SK-N-DZ (cell line): Measurements from ENCODE around the gene ZBTB17.
A peak's percentile ranks its signal among the peaks of the same experiment; 100 is the strongest.
"Not testable (repeated sequence)": the region's sequence is repeated elsewhere in the genome, so short reads cannot be mapped to it uniquely, and the experiment has no call there.

Experiments
- DNase-seq: peaks from one replicate; pipeline ENCODE4 v3.0.0-alpha.2; 2015; ENCODE audit warnings: low spot score

Gene ZBTB17

GRCh38 chr1:15988856-15989736, 13.2 kb upstream of the ZBTB17 start:
- no peak for DNase-seq

GRCh38 chr1:15985611-15986297, 9.9 kb upstream of the ZBTB17 start:
- DNase-seq: no peak

- DNase-seq: no peak
These were observed 7.4 kb upstream of the ZBTB17 start for GRCh38 chr1:15983275-15983674.

GRCh38 chr1:15981679-15982078, 5.8 kb upstream of the ZBTB17 start:
- DNase-seq: no peak

- DNase-seq: not testable (repeated sequence)
These were observed 2.0 kb upstream of the ZBTB17 start for GRCh38 chr1:15977947-15978346.

GRCh38 chr1:15975358-15975804, 520 bp downstream of the ZBTB17 start:
- DNase-seq: peak; percentile 57

GRCh38 chr1:15974855-15975254, 1.0 kb downstream of the ZBTB17 start:
- no peak for DNase-seq

- DNase-seq: no peak
These were observed 2.1 kb downstream of the ZBTB17 start for GRCh38 chr1:15973772-15974171.

- DNase-seq: no peak
These were observed 3.5 kb downstream of the ZBTB17 start for GRCh38 chr1:15972409-15972808.

GRCh38 chr1:15970911-15971310, 5.0 kb downstream of the ZBTB17 start:
- DNase-seq: no peak

- no peak for DNase-seq
These were observed 6.5 kb downstream of the ZBTB17 start for GRCh38 chr1:15969321-15969880.

GRCh38 chr1:15968172-15968571, 7.7 kb downstream of the ZBTB17 start:
- no peak for DNase-seq

GRCh38 chr1:15966956-15967344, 9.0 kb downstream of the ZBTB17 start:
- no peak for DNase-seq

GRCh38 chr1:15966081-15966955, 9.6 kb downstream of the ZBTB17 start:
- no peak for DNase-seq

- no peak for DNase-seq
These were observed 10.6 kb downstream of the ZBTB17 start for GRCh38 chr1:15965228-15965767.

- DNase-seq: no peak
These were observed 11.8 kb downstream of the ZBTB17 start for GRCh38 chr1:15963968-15964648.

GRCh38 chr1:15963363-15963967, 12.4 kb downstream of the ZBTB17 start:
- DNase-seq: no peak

GRCh38 chr1:15962671-15963362, 13.1 kb downstream of the ZBTB17 start:
- no peak for DNase-seq

- no peak for DNase-seq
These were observed 13.7 kb downstream of the ZBTB17 start for GRCh38 chr1:15962176-15962575.

- DNase-seq: no peak
These were observed 14.4 kb downstream of the ZBTB17 start for GRCh38 chr1:15961492-15961891.
